WTC11 (cell line): ENCODE data around the gene CASKIN1. TPM values are rescaled to one million over a fixed set of nuclear protein-coding genes. Genes with fewer than 3 reads are reported as not detected.

ENCODE experiments used
- GABPB1 ChIP-seq: sonication (generic); formaldehyde crosslinking; IDR thresholded peaks from 2 replicates; pipeline ENCODE4 v1.8.1; 2023; ENCODE audit warnings: mild to moderate bottlenecking, missing genetic modification reagents
- GTF2I ChIP-seq: fragments of 250-450 bp; sonication (Bioruptor Pico); conservative IDR thresholded peaks from 2 replicates; pipeline ENCODE4 v1.4.0; 2021; ENCODE audit warnings: mild to moderate bottlenecking
- KAT7 ChIP-seq: sonication (generic); formaldehyde crosslinking; IDR thresholded peaks from 2 replicates; pipeline ENCODE4 v1.8.1; 2023; ENCODE audit warnings: missing genetic modification reagents, mild to moderate bottlenecking, borderline replicate concordance
- MXD4 ChIP-seq: fragments of 250-450 bp; sonication (Bioruptor Pico); IDR thresholded peaks from 2 replicates; pipeline ENCODE4 v1.8.0; 2021; ENCODE audit warnings: mild to moderate bottlenecking, moderate library complexity, borderline replicate concordance
- NR2C2 ChIP-seq: sonication (generic); formaldehyde crosslinking; IDR thresholded peaks from 2 replicates; pipeline ENCODE4 v1.8.0; 2022; ENCODE audit warnings: mild to moderate bottlenecking, missing genetic modification reagents
- SOX15 ChIP-seq: fragments of 250-450 bp; sonication (Bioruptor Pico); IDR thresholded peaks from 2 replicates; pipeline ENCODE4 v1.9.0; 2021; ENCODE audit warnings: mild to moderate bottlenecking
- ZBTB21 ChIP-seq: sonication (generic); formaldehyde crosslinking; IDR thresholded peaks from 2 replicates; pipeline ENCODE4 v1.8.1; 2023; ENCODE audit warnings: mild to moderate bottlenecking, missing genetic modification reagents, borderline replicate concordance
- ZNF232 ChIP-seq: sonication (generic); formaldehyde crosslinking; IDR thresholded peaks from 2 replicates; pipeline ENCODE4 v1.8.0; 2022; ENCODE audit warnings: mild to moderate bottlenecking, missing genetic modification reagents
- total RNA-seq: library from RNA; stranded (reverse); gene quantifications from 3 replicates; pipeline ENCODE4 v1.2.3, GENCODE V29; 2021
- TF ChIP-seq, protein P1 (sequence below): sonication (generic); formaldehyde crosslinking; IDR thresholded peaks from 2 replicates; pipeline ENCODE4 v1.8.0; 2023; ENCODE audit warnings: mild to moderate bottlenecking, missing genetic modification reagents
- TF ChIP-seq, protein P2 (sequence below): sonication (generic); formaldehyde crosslinking; IDR thresholded peaks from 2 replicates; pipeline ENCODE4 v1.8.1; 2023; ENCODE audit warnings: mild to moderate bottlenecking, moderate library complexity, missing genetic modification reagents
- TF ChIP-seq, protein P3 (sequence below): fragments of 250-450 bp; sonication (Bioruptor Pico); IDR thresholded peaks from 2 replicates; pipeline ENCODE4 v1.9.0; 2021; ENCODE audit warnings: mild to moderate bottlenecking, borderline replicate concordance
- TF ChIP-seq, protein P4 (sequence below): sonication (generic); formaldehyde crosslinking; IDR thresholded peaks from 2 replicates; pipeline ENCODE4 v1.8.1; 2022; ENCODE audit warnings: low read depth, mild to moderate bottlenecking, moderate library complexity, missing genetic modification reagents, borderline replicate concordance
- TF ChIP-seq, protein P5 (sequence below): sonication (generic); formaldehyde crosslinking; IDR thresholded peaks from 2 replicates; pipeline ENCODE4 v1.8.0; 2022; ENCODE audit warnings: mild to moderate bottlenecking, missing genetic modification reagents
- TF ChIP-seq, protein P6 (sequence below): sonication (generic); formaldehyde crosslinking; conservative IDR thresholded peaks from 2 replicates; pipeline ENCODE4 v1.8.1; 2023; ENCODE audit warnings: mild to moderate bottlenecking, low read depth, missing genetic modification reagents, moderate library complexity
- TF ChIP-seq, protein P7 (sequence below): sonication (generic); formaldehyde crosslinking; IDR thresholded peaks from 2 replicates; pipeline ENCODE4 v1.8.1; 2023; ENCODE audit warnings: mild to moderate bottlenecking, missing genetic modification reagents, borderline replicate concordance
- TF ChIP-seq, protein P8 (sequence below): sonication (generic); formaldehyde crosslinking; conservative IDR thresholded peaks from 2 replicates; pipeline ENCODE4 v1.8.1; 2022; ENCODE audit warnings: mild to moderate bottlenecking, missing genetic modification reagents
- TF ChIP-seq, protein P9 (sequence below): sonication (generic); formaldehyde crosslinking; IDR thresholded peaks from 2 replicates; pipeline ENCODE4 v1.8.0; 2022; ENCODE audit warnings: mild to moderate bottlenecking, missing genetic modification reagents

The CASKIN1 gene
- total RNA-seq, 1 experiment from 2014 or later, result 9.4 TPM

DNA sequence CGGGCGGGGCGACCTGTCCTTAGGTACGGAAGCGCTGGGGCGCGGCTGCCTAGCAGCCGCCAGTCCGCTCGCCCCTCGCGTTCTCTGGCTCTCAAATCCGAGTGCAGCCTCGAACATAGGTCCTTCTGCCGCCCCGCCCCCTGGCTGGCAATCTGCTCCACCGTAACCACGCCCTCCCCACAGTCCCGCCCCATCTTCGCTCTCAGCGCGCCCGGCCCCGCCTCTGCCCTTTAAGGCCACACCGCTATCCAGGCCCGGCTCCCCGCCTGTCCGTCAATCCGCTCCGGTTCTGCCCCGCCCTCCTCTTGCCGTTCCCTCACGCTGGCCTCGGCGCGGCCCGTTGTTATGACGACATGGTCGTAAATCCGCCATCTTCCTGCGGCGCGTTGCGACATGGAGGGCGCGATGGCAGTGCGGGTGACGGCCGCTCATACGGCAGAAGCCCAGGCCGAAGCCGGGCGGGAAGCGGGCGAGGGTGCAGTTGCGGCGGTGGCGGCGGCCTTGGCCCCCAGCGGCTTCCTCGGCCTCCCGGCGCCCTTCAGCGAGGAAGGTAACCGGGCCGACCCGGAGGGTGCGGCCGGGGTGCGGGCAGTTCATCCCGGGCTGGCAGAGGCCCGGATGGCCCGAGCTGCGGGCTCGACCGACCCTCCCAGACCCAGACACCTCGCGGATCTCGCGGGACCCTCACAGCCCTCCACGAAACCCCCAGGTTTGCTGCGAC lies 27.0 kb upstream of the CASKIN1 start, which contains the start of gene E4F1 (continued):
- TF ChIP-seq, protein P1, sequence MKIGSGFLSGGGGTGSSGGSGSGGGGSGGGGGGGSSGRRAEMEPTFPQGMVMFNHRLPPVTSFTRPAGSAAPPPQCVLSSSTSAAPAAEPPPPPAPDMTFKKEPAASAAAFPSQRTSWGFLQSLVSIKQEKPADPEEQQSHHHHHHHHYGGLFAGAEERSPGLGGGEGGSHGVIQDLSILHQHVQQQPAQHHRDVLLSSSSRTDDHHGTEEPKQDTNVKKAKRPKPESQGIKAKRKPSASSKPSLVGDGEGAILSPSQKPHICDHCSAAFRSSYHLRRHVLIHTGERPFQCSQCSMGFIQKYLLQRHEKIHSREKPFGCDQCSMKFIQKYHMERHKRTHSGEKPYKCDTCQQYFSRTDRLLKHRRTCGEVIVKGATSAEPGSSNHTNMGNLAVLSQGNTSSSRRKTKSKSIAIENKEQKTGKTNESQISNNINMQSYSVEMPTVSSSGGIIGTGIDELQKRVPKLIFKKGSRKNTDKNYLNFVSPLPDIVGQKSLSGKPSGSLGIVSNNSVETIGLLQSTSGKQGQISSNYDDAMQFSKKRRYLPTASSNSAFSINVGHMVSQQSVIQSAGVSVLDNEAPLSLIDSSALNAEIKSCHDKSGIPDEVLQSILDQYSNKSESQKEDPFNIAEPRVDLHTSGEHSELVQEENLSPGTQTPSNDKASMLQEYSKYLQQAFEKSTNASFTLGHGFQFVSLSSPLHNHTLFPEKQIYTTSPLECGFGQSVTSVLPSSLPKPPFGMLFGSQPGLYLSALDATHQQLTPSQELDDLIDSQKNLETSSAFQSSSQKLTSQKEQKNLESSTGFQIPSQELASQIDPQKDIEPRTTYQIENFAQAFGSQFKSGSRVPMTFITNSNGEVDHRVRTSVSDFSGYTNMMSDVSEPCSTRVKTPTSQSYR, result no peak
- TF ChIP-seq, protein P2, sequence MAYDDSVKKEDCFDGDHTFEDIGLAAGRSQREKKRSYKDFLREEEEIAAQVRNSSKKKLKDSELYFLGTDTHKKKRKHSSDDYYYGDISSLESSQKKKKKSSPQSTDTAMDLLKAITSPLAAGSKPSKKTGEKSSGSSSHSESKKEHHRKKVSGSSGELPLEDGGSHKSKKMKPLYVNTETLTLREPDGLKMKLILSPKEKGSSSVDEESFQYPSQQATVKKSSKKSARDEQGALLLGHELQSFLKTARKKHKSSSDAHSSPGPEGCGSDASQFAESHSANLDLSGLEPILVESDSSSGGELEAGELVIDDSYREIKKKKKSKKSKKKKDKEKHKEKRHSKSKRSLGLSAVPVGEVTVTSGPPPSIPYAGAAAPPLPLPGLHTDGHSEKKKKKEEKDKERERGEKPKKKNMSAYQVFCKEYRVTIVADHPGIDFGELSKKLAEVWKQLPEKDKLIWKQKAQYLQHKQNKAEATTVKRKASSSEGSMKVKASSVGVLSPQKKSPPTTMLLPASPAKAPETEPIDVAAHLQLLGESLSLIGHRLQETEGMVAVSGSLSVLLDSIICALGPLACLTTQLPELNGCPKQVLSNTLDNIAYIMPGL, result peak; percentile 82
- TF ChIP-seq, protein P3, sequence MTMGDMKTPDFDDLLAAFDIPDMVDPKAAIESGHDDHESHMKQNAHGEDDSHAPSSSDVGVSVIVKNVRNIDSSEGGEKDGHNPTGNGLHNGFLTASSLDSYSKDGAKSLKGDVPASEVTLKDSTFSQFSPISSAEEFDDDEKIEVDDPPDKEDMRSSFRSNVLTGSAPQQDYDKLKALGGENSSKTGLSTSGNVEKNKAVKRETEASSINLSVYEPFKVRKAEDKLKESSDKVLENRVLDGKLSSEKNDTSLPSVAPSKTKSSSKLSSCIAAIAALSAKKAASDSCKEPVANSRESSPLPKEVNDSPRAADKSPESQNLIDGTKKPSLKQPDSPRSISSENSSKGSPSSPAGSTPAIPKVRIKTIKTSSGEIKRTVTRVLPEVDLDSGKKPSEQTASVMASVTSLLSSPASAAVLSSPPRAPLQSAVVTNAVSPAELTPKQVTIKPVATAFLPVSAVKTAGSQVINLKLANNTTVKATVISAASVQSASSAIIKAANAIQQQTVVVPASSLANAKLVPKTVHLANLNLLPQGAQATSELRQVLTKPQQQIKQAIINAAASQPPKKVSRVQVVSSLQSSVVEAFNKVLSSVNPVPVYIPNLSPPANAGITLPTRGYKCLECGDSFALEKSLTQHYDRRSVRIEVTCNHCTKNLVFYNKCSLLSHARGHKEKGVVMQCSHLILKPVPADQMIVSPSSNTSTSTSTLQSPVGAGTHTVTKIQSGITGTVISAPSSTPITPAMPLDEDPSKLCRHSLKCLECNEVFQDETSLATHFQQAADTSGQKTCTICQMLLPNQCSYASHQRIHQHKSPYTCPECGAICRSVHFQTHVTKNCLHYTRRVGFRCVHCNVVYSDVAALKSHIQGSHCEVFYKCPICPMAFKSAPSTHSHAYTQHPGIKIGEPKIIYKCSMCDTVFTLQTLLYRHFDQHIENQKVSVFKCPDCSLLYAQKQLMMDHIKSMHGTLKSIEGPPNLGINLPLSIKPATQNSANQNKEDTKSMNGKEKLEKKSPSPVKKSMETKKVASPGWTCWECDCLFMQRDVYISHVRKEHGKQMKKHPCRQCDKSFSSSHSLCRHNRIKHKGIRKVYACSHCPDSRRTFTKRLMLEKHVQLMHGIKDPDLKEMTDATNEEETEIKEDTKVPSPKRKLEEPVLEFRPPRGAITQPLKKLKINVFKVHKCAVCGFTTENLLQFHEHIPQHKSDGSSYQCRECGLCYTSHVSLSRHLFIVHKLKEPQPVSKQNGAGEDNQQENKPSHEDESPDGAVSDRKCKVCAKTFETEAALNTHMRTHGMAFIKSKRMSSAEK (CRISPR knock-in tag), result no peak
- TF ChIP-seq NR2C2 (CRISPR knock-in tag), result no peak
- TF ChIP-seq, protein P4, sequence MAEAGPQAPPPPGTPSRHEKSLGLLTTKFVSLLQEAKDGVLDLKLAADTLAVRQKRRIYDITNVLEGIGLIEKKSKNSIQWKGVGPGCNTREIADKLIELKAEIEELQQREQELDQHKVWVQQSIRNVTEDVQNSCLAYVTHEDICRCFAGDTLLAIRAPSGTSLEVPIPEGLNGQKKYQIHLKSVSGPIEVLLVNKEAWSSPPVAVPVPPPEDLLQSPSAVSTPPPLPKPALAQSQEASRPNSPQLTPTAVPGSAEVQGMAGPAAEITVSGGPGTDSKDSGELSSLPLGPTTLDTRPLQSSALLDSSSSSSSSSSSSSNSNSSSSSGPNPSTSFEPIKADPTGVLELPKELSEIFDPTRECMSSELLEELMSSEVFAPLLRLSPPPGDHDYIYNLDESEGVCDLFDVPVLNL (CRISPR knock-in tag), result no peak
- TF ChIP-seq GABPB1 (CRISPR knock-in tag), result peak; percentile 85
- no peak for TF ChIP-seq KAT7 (CRISPR knock-in tag)
- no peak for TF ChIP-seq MXD4 (CRISPR knock-in tag)
- TF ChIP-seq, protein P5, sequence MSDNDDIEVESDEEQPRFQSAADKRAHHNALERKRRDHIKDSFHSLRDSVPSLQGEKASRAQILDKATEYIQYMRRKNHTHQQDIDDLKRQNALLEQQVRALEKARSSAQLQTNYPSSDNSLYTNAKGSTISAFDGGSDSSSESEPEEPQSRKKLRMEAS (CRISPR knock-in tag), result peak; percentile 89
- TF ChIP-seq, protein P6, sequence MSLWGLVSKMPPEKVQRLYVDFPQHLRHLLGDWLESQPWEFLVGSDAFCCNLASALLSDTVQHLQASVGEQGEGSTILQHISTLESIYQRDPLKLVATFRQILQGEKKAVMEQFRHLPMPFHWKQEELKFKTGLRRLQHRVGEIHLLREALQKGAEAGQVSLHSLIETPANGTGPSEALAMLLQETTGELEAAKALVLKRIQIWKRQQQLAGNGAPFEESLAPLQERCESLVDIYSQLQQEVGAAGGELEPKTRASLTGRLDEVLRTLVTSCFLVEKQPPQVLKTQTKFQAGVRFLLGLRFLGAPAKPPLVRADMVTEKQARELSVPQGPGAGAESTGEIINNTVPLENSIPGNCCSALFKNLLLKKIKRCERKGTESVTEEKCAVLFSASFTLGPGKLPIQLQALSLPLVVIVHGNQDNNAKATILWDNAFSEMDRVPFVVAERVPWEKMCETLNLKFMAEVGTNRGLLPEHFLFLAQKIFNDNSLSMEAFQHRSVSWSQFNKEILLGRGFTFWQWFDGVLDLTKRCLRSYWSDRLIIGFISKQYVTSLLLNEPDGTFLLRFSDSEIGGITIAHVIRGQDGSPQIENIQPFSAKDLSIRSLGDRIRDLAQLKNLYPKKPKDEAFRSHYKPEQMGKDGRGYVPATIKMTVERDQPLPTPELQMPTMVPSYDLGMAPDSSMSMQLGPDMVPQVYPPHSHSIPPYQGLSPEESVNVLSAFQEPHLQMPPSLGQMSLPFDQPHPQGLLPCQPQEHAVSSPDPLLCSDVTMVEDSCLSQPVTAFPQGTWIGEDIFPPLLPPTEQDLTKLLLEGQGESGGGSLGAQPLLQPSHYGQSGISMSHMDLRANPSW (CRISPR knock-in tag), result no peak
- TF ChIP-seq, protein P7, sequence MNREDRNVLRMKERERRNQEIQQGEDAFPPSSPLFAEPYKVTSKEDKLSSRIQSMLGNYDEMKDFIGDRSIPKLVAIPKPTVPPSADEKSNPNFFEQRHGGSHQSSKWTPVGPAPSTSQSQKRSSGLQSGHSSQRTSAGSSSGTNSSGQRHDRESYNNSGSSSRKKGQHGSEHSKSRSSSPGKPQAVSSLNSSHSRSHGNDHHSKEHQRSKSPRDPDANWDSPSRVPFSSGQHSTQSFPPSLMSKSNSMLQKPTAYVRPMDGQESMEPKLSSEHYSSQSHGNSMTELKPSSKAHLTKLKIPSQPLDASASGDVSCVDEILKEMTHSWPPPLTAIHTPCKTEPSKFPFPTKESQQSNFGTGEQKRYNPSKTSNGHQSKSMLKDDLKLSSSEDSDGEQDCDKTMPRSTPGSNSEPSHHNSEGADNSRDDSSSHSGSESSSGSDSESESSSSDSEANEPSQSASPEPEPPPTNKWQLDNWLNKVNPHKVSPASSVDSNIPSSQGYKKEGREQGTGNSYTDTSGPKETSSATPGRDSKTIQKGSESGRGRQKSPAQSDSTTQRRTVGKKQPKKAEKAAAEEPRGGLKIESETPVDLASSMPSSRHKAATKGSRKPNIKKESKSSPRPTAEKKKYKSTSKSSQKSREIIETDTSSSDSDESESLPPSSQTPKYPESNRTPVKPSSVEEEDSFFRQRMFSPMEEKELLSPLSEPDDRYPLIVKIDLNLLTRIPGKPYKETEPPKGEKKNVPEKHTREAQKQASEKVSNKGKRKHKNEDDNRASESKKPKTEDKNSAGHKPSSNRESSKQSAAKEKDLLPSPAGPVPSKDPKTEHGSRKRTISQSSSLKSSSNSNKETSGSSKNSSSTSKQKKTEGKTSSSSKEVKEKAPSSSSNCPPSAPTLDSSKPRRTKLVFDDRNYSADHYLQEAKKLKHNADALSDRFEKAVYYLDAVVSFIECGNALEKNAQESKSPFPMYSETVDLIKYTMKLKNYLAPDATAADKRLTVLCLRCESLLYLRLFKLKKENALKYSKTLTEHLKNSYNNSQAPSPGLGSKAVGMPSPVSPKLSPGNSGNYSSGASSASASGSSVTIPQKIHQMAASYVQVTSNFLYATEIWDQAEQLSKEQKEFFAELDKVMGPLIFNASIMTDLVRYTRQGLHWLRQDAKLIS (CRISPR knock-in tag), result no peak; the same call in 1 of the 2 replicates
- TF ChIP-seq, protein P8, sequence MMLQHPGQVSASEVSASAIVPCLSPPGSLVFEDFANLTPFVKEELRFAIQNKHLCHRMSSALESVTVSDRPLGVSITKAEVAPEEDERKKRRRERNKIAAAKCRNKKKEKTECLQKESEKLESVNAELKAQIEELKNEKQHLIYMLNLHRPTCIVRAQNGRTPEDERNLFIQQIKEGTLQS, result no peak
- TF ChIP-seq, protein P9, sequence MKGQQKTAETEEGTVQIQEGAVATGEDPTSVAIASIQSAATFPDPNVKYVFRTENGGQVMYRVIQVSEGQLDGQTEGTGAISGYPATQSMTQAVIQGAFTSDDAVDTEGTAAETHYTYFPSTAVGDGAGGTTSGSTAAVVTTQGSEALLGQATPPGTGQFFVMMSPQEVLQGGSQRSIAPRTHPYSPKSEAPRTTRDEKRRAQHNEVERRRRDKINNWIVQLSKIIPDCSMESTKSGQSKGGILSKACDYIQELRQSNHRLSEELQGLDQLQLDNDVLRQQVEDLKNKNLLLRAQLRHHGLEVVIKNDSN (CRISPR knock-in tag), result no peak
- no peak for TF ChIP-seq SOX15 (CRISPR knock-in tag)
- peak; percentile 81; the same call in 1 of the 2 replicates for TF ChIP-seq ZBTB21 (CRISPR knock-in tag)
- no peak; the same call in 1 of the 2 replicates for TF ChIP-seq ZNF232 (CRISPR knock-in tag)
- TF ChIP-seq GTF2I (CRISPR knock-in tag), result no peak
